ENCODE data around the gene IGSF23.
"Not testable (repeated sequence)": the region's sequence is repeated elsewhere in the genome, so short reads cannot be mapped to it uniquely, and the experiment has no call there.

IGSF23 gene

DNA sequence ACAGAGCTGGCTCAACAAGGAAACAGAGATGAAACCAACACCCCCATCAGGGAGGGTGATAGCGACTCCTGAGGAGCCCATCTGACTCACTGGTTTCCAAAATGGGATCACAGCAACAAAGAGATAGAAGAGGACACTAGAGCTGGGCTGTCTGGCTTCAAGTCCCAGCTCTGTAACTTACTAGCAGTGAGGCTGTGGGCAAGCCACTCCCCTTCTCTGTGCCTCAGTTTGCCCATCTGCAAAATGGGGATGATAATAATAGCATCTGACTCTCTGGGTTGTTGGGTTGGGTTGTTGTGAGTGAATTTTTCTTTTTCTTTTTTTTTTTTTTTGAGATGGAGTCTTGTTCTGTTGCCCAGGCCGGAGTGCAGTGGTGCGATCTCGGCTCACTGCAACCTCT lies 14.3 kb downstream of the IGSF23 start:
- DNase-seq (ENCODE audit: low read depth), result no peak
- TF ChIP-seq, protein P1, sequence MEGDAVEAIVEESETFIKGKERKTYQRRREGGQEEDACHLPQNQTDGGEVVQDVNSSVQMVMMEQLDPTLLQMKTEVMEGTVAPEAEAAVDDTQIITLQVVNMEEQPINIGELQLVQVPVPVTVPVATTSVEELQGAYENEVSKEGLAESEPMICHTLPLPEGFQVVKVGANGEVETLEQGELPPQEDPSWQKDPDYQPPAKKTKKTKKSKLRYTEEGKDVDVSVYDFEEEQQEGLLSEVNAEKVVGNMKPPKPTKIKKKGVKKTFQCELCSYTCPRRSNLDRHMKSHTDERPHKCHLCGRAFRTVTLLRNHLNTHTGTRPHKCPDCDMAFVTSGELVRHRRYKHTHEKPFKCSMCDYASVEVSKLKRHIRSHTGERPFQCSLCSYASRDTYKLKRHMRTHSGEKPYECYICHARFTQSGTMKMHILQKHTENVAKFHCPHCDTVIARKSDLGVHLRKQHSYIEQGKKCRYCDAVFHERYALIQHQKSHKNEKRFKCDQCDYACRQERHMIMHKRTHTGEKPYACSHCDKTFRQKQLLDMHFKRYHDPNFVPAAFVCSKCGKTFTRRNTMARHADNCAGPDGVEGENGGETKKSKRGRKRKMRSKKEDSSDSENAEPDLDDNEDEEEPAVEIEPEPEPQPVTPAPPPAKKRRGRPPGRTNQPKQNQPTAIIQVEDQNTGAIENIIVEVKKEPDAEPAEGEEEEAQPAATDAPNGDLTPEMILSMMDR (IDR thresholded peaks at IDR 0.05; ENCODE audit: low read length, missing control alignments), result no peak
- H3K4me3 ChIP-seq (replicated peaks; ENCODE audit: low read depth, low read length), result no peak overlapping the region

DNA sequence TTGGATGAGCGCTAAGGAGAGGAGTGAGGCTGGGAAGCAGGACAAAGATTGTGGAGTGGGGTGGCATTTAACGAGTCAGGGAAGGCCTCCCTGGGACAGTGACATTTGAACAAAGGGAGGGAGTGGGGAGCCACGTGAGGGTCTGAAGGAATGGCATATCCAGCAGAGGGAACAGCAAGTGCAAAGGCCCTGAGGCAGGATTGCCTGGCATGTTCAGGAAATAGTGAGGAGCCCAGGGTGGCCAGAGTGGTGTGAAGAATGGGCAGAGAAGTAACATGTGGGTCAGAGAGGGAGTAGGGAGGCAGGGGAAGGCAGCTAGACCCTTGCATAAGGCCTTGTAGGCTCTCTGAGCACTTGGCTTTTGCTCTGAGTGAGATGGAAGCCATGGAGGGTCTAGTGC lies 15.4 kb downstream of the IGSF23 start:
- TF ChIP-seq, protein P1 (IDR thresholded peaks at IDR 0.05; ENCODE audit: low read length, missing control alignments), result no peak
- no peak for DNase-seq (ENCODE audit: low read depth)
- no peak overlapping the region for H3K4me3 ChIP-seq (replicated peaks; ENCODE audit: low read depth, low read length)

DNA sequence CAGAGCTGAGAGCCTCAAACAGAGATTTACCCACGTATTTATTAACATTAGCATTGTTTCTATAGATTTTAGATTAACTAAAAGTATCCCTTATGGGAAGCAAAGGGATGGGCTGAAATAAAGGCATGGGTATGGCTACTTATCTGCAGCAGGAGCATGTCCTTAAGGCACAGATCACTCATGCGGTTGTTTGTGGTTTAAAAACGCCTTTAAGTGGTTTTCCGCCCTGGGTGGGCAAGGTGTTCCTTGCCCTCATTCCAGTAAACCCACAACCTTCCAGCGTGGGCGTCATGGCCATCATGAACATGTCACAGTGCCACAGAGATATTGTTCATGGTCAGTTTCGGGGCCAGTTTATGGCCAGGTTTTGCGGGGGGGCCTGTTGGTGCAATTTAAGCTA lies 18.2 kb downstream of the IGSF23 start:
- DNase-seq (ENCODE audit: low read depth); H3K4me3 ChIP-seq (replicated peaks; ENCODE audit: low read depth, low read length): not testable (repeated sequence)

DNA sequence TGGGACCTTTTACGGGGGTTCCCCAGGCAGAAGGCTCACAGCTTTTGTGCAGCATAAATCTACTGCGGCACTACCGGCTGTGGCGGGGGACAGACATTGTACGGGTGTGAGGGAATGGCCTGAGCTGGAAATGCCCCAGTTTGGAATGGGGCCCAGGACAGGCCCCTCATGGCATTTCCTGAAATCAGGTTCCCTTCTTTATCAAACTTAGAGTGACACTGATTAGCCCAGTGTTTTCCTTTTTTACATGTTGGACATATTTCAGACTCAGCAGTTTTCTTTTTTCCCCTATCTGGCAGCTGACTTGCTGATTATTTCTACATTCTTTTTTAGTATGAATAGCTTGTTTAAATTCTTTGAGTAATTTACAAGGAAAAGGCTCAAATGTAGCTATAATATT lies 20.7 kb downstream of the IGSF23 start:
- not testable (repeated sequence) for DNase-seq (ENCODE audit: low read depth)

DNA sequence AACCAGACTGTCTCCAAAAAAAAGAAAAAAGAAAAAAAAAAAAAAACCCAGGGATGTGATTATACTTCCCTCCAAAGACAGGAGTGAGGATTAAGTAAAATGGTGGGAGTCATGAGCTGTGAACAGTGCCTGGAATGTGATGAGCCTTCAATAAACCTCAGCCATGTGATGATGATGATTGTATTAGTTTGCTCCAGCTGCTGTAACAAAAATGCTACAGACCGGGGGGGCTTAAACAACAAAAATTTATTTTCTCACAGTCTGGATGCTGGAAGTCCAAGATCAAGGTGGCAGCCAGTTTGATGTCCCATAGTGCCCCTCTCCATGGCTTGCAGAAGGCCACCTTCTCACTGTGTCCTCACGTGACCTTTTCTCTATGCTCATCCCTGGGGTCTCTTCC lies 21.4 kb downstream of the IGSF23 start:
- DNase-seq (ENCODE audit: low read depth), result no peak
- TF ChIP-seq, protein P1 (IDR thresholded peaks at IDR 0.05; ENCODE audit: low read length, missing control alignments), result no peak
- H3K4me3 ChIP-seq (replicated peaks; ENCODE audit: low read depth, low read length), result no peak overlapping the region

More for the DNA sequence above, 20.7 kb downstream of the IGSF23 start:
- not testable (repeated sequence) for H3K4me3 ChIP-seq (replicated peaks; ENCODE audit: low read depth, low read length)

DNA sequence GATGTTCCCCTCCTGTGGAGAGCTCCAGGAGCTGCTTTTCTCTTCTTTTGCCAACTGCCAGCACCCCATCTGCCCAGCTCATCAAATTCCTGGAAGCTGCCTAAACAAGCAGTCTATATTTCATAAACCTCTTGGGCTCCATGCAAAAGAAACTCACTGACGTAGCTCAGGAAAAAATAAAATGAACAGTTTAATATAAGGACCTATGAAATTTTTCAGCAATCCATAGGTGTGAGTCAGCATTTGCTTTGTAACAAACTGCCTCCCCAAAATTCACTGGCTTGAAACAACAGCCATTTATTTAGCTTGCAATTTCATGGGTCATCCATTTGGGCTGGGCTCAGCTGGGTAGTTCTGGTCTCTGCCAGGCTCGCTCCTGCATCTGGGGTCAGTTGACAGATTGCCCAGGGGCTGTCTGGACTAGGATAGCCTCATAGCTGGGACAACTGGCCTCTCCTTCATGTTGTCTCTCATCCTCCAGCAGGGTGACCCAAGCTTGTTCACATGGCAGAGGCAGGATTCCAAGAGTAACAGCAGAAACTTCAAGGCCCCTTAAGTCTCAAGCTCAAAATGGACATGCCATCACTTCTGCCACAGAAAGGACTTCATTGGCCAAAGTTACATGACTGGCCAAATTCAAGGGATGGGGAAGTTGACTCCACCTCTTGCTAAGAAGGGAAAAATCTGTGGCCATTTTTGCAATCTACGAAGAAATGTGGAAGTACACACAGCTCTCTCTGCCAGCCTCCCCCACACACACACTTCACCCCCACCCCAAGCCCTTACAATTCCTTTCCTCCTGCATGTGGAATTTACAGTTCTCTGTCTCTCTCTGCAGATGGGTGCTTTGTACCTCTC lies 22.4 kb downstream of the IGSF23 start:
- peak; percentile 44 for DNase-seq (ENCODE audit: low read depth)
- TF ChIP-seq, protein P1 (IDR thresholded peaks at IDR 0.05; ENCODE audit: low read length, missing control alignments), result no peak
- H3K4me3 ChIP-seq (replicated peaks; ENCODE audit: low read depth, low read length), result no peak overlapping the region

DNA sequence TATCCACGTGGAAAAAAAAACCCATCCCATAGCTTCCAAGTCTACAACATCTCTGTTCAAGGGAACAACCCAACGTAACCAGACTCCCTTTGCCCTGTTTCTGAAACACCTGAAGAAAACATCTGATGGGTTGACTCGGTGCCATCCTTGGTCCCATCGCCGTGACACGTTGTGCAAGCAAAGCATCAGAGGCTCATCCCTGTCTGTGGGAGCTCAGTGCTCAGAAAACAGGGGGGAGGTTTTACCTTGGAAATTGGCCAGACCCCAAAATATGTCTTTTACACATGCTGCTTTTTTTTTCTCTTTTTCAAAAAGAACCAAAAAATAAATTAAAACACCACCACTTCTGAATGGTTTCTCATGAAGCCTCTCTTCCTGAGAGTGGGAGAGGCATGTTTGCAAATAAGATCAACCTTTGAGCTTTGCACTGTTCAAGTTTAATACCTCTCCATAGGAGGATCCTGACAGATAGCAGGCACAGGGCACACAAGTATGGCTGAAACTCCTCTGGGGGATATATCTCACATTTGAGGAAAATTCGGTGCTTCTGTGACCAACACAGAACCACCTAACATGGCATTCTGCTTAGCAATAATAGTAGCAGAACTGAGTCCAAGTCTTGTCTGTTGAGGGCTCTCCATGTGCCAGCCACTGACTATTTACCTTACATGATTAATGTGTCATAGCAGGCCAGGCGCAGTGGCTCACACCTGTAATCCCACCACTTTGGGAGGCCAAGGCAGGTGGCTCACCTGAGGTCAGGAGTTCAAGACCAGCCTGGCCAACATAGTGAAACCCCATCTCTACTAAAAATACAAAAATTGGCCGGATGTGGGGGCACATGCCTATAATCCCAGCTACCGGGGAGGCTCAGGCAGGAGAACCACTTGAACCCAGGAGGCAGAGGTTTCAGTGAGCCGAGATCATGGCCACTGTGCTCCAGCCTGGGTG lies 23.4 kb downstream of the IGSF23 start:
- TF ChIP-seq, protein P1 (IDR thresholded peaks at IDR 0.05; ENCODE audit: low read length, missing control alignments), result no peak
- DNase-seq (ENCODE audit: low read depth), result no peak
- no peak overlapping the region for H3K4me3 ChIP-seq (replicated peaks; ENCODE audit: low read depth, low read length)

Measured in fibroblast of pulmonary artery (primary cell).